DND-41 (cell line): Measurements from ENCODE around the gene RNF215.

Source experiments
- CTCF ChIP-seq: IDR thresholded peaks from 2 replicates; pipeline ENCODE4 v1.5.1; 2012; ENCODE audit warnings: borderline replicate concordance, low read length, moderate library complexity, mild to moderate bottlenecking; ENCODE audit not compliant: poor library complexity, severe bottlenecking; ENCODE audit errors: extremely low read depth
- EZH2 ChIP-seq: IDR thresholded peaks from 3 replicates; pipeline ENCODE4 v1.6.1; 2012; ENCODE audit warnings: borderline replicate concordance, low read depth, mild to moderate bottlenecking, moderate library complexity, low read length, inconsistent platforms; ENCODE audit not compliant: severe bottlenecking

- TF ChIP-seq CTCF, result no peak
- TF ChIP-seq EZH2, result no peak
Observed at GRCh38 chr22:30399718-30400117, 12.5 kb upstream of the RNF215 start.
